Erythroblast (primary cell): ENCODE measurements around the gene PTPRU.

Experiments used
- GATA1 ChIP-seq: IDR thresholded peaks from 2 replicates; pipeline ENCODE4 v1.6.1; 2011; ENCODE audit warnings: low read depth, mild to moderate bottlenecking, control low read depth, low read length, moderate library complexity
- POLR2A ChIP-seq: IDR thresholded peaks from 2 replicates; pipeline ENCODE4 v1.6.1; 2011; ENCODE audit warnings: mild to moderate bottlenecking, low read length

DNA sequence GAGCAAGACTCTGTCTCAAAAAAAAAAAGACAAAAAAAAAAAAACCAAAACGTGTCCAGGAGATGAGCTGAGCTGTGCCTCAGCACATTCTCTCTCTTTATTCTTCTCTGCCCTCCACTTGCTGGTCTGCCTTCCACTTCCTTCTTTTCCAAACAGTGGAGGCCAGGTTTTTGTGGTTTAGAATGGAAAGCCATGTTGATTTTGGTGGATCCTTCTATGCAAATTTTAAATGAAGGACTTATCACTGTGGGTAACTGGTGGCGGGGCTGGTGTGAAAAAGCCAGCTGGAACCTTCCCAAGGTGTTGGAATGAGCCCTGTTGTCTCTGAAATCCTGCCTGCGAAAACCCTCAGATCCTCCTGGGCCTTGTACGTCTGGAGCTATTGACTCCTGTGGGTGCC lies 61.9 kb downstream of the PTPRU start:
- TF ChIP-seq POLR2A (no peak), GATA1 (no peak)
